Keratinocyte (primary cell): ENCODE results near the gene G3BP2. TPM values are rescaled to one million over a fixed set of nuclear protein-coding genes. Genes with fewer than 3 reads are reported as not detected.
A peak's percentile ranks its signal among the peaks of the same experiment; 100 is the strongest.

Experiments
- DNase-seq: peaks from one replicate; pipeline ENCODE4 v3.0.0-alpha.2; 2011; ENCODE audit warnings: low read depth, missing footprints, low spot score
- FAIRE-seq: peaks from 2 replicates; lab custom pipeline; 2011; peaks lifted over from hg19 to GRCh38; lab: Jason Lieb, UNC
- H2AFZ ChIP-seq: 2 replicates; pipeline ENCODE4 v1.6.0; 2012; ENCODE audit warnings: low read length, control low read depth, inconsistent platforms; ENCODE audit not compliant: control insufficient read depth
- H3K27ac ChIP-seq: 2 replicates; pipeline ENCODE4 v1.5.1; 2011; ENCODE audit warnings: low read length; ENCODE audit not compliant: control insufficient read depth, insufficient read depth
- H3K27me3 ChIP-seq: 3 replicates; pipeline ENCODE4 v1.6.0; 2011; ENCODE audit warnings: low read length; ENCODE audit not compliant: control insufficient read depth, insufficient read depth; ENCODE audit errors: extremely low read depth
- H3K36me3 ChIP-seq, 2 experiments: 2 replicates in 1 of 2; 3 replicates in 1 of 2; pipeline ENCODE4 v1.5.1; 2011; ENCODE audit warnings: low read length in 2 of 2, mild to moderate bottlenecking in 1 of 2; ENCODE audit not compliant: control insufficient read depth in 2 of 2, insufficient read depth in 2 of 2; ENCODE audit errors: extremely low read depth in 1 of 2
- H3K4me1 ChIP-seq: 3 replicates; pipeline ENCODE4 v1.5.1; 2011; ENCODE audit warnings: low read length; ENCODE audit not compliant: control insufficient read depth, insufficient read depth; ENCODE audit errors: extremely low read depth
- H3K4me2 ChIP-seq: 3 replicates; pipeline ENCODE4 v1.6.0; 2011; ENCODE audit warnings: low read depth, low read length; ENCODE audit not compliant: control insufficient read depth, insufficient read depth; ENCODE audit errors: extremely low read depth
- H3K4me3 ChIP-seq, 3 experiments: fragments of 200-600 bp in 1 of 3; sonication (generic) in 1 of 3; 2 replicates in 2 of 3; 3 replicates in 1 of 3; pipeline ENCODE4 v1.5.1; 2011 to 2016; ENCODE audit warnings: low read length in 3 of 3, mild to moderate bottlenecking in 3 of 3, control low read depth in 2 of 3, inconsistent platforms in 1 of 3, low read depth in 1 of 3, mixed read lengths in 1 of 3, mixed run types in 1 of 3, moderate library complexity in 1 of 3; ENCODE audit not compliant: control insufficient read depth in 2 of 3, insufficient read depth in 2 of 3; ENCODE audit errors: extremely low read depth in 1 of 3
- H3K79me2 ChIP-seq: 2 replicates; pipeline ENCODE4 v1.6.0; 2012; ENCODE audit warnings: low read length; ENCODE audit not compliant: control insufficient read depth, insufficient read depth
- H3K9ac ChIP-seq: 3 replicates; pipeline ENCODE4 v1.6.0; 2011; ENCODE audit warnings: low read length; ENCODE audit not compliant: control insufficient read depth, insufficient read depth; ENCODE audit errors: extremely low read depth
- H3K9me1 ChIP-seq: 3 replicates; pipeline ENCODE4 v1.6.0; 2011; ENCODE audit warnings: low read length; ENCODE audit not compliant: control insufficient read depth, insufficient read depth; ENCODE audit errors: extremely low read depth
- H3K9me3 ChIP-seq: 2 replicates; pipeline ENCODE4 v1.5.1; 2012; ENCODE audit warnings: low read depth, low read length; ENCODE audit not compliant: control insufficient read depth
- H4K20me1 ChIP-seq: 3 replicates; pipeline ENCODE4 v1.6.0; 2011; ENCODE audit warnings: low read length; ENCODE audit not compliant: control insufficient read depth, insufficient read depth; ENCODE audit errors: extremely low read depth
- CTCF ChIP-seq, 3 experiments: IDR thresholded peaks in 1 of 3; conservative IDR thresholded peaks in 1 of 3; optimal IDR thresholded peaks in 1 of 3; 2 replicates in 2 of 3; 3 replicates in 1 of 3; pipeline versions ENCODE3 to v1.5.1; 2011; ENCODE audit warnings: low read length in 3 of 3, mild to moderate bottlenecking in 3 of 3, moderate library complexity in 2 of 3, control low read depth in 1 of 3, inconsistent platforms in 1 of 3; ENCODE audit not compliant: insufficient read depth in 2 of 3; ENCODE audit errors: extremely low read depth in 1 of 3
- EZH2 ChIP-seq: IDR thresholded peaks from one replicate; pipeline ENCODE4 v1.6.1; 2012; ENCODE audit warnings: inconsistent platforms, mild to moderate bottlenecking, low read length, moderate library complexity
- dilution Hi-C: fragments of 300-500 bp; cut with MboI; formaldehyde crosslinking; loops from one replicate; pipeline ENCODE4 v1.7.0; 2020; ENCODE audit warnings: low sequenced_read_pairs; ENCODE audit not compliant: extremely low pct_ligation_motif_present
- polyA plus RNA-seq, 5 experiments: library from polyadenylated mRNA; depleted of rRNA in 3 of 5; stranded (reverse) in 3 of 5; stranded (forward) in 1 of 5; unstranded in 1 of 5; fragments of >200 nt; gene quantifications; 1 replicate in 1 of 5; 2 replicates in 3 of 5; 3 replicates in 1 of 5; pipeline versions ENCODE4 v1.2.1 to v1.2.3, GENCODE V29; 2011 to 2012; ENCODE audit warnings: missing spikeins in 2 of 5, low read depth in 1 of 5, low replicate concordance in 1 of 5

The G3BP2 gene
- polyA plus RNA-seq, 1 donor (not counting 4 experiments of a cell fraction or from before 2014, with no cell fraction given) = 137 TPM

- H3K4me1 ChIP-seq = peaks cover 5% of the 10 kb centered on the region
- H3K9ac ChIP-seq = no peak overlapping the region
- no peak overlapping the region for H3K4me2 ChIP-seq
- no peaks in the 10 kb centered on the region for H3K9me3 ChIP-seq
- H3K27ac ChIP-seq = no peak overlapping the region
- H3K36me3 ChIP-seq = peaks cover 0 to 3% of the 10 kb centered on the region in 2 experiments
- TF ChIP-seq EZH2 = no peak
- TF ChIP-seq CTCF (optimal IDR thresholded peaks at IDR 0.05 in 1 of 3, IDR thresholded peaks at IDR 0.05 in 1 of 3, conservative IDR thresholded peaks at IDR 0.05 in 1 of 3; ENCODE audit: extremely low read depth in 1 of 3, insufficient read depth in 2 of 3, low read length in 3 of 3) = no peak
- no peaks in the 10 kb centered on the region for H3K27me3 ChIP-seq
- H4K20me1 ChIP-seq = no peaks in the 10 kb centered on the region
- no peaks in the 10 kb centered on the region for H3K9me1 ChIP-seq
- dilution Hi-C loops = no loop called here
- no peak overlapping the region for H2AFZ ChIP-seq
- DNase-seq (no peak), FAIRE-seq (peak; percentile 75)
- H3K4me3 ChIP-seq = no peak overlapping the region
- H3K79me2 ChIP-seq = no peaks in the 10 kb centered on the region
Observed at GRCh38 chr4:75678965-75679364, 5.8 kb upstream of the G3BP2 start.

- FAIRE-seq = no peak
- no peaks in the 10 kb centered on the region for H3K79me2 ChIP-seq
- peaks cover 0 to 3% of the 10 kb centered on the region in 2 experiments for H3K36me3 ChIP-seq
- no peak overlapping the region for H3K4me3 ChIP-seq
- dilution Hi-C loops = no loop called here
- H3K27ac ChIP-seq = no peak overlapping the region
- H3K9me1 ChIP-seq = no peaks in the 10 kb centered on the region
- no peak for DNase-seq
- no peak overlapping the region for H3K4me2 ChIP-seq
- TF ChIP-seq CTCF (optimal IDR thresholded peaks at IDR 0.05 in 1 of 3, IDR thresholded peaks at IDR 0.05 in 1 of 3, conservative IDR thresholded peaks at IDR 0.05 in 1 of 3; ENCODE audit: extremely low read depth in 1 of 3, insufficient read depth in 2 of 3, low read length in 3 of 3) (no peak), EZH2 (no peak)
- no peaks in the 10 kb centered on the region for H3K27me3 ChIP-seq
- H3K4me1 ChIP-seq = peaks cover 8% of the 10 kb centered on the region
- H3K9ac ChIP-seq = no peak overlapping the region
- H3K9me3 ChIP-seq = no peaks in the 10 kb centered on the region
- no peak overlapping the region for H2AFZ ChIP-seq
- H4K20me1 ChIP-seq = no peaks in the 10 kb centered on the region
Observed at GRCh38 chr4:75678473-75678872, 5.3 kb upstream of the G3BP2 start.
